Measurements from ENCODE around the gene MCC. TPM values are rescaled to one million over a fixed set of nuclear protein-coding genes. Genes with fewer than 3 reads are reported as not detected.

Gene MCC
- total RNA-seq, 4 donors from 2014 or later, result 6.8 to 11.9 (median 9.0) TPM

GRCh38 chr5:113271745-113272454 is 216.4 kb downstream of the MCC start:
- Histone ChIP-seq H3K27ac (no peak overlapping the region), H3K27me3 (no peaks in the 10 kb centered on the region), H3K9me3 (no peaks in the 10 kb centered on the region), H3K4me3 (no peak overlapping the region), H3K4me1 (peaks cover 0 to 45% of the 10 kb centered on the region in 2 donors), H3K36me3 (no peaks in the 10 kb centered on the region)
- intact Hi-C loops (cut with DNase I; ENCODE audit: low total_unique reads) (no loop called here), in situ Hi-C loops (cut with MboI; ENCODE audit: low sequenced_read_pairs in 4 of 4) (no loop called here)
- ATAC-seq, result no peak
- TF ChIP-seq POLR2A (IDR thresholded peaks at IDR 0.05), result no peak
- no peak for TF ChIP-seq CTCF (IDR thresholded peaks at IDR 0.05 in 4 of 5, conservative IDR thresholded peaks at IDR 0.05 in 1 of 5)
- DNase-seq, result no peak

DNA sequence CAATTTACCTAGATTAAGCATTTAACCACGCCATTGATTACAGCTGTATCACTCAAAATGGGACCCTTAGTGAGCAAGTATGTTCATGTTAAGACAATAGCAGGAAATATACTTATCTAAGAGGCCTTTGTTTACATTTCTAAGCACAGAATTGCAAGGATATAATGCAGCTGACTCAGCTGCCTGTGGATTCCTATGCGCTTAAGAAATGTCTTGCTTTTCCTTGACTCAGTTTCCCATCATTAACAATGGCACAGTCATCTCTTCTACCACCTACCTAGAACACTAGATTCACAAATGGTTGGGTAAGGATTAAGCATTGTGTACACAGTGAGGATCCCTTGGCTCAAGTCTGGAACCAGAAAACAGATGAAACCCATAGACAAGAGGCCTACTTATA is 217.2 kb downstream of the MCC start:
- Histone ChIP-seq H3K36me3 (no peaks in the 10 kb centered on the region), H3K4me1 (peaks cover 0 to 43% of the 10 kb centered on the region in 2 donors), H3K9me3 (no peaks in the 10 kb centered on the region), H3K4me3 (no peak overlapping the region), H3K27me3 (no peaks in the 10 kb centered on the region), H3K27ac (no peak overlapping the region)
- in situ Hi-C loops (cut with MboI; ENCODE audit: low sequenced_read_pairs in 4 of 4) (no loop called here), intact Hi-C loops (cut with DNase I; ENCODE audit: low total_unique reads) (no loop called here)
- no peak for ATAC-seq
- no peak for DNase-seq
- TF ChIP-seq CTCF (IDR thresholded peaks at IDR 0.05 in 4 of 5, conservative IDR thresholded peaks at IDR 0.05 in 1 of 5), result no peak
- no peak for TF ChIP-seq POLR2A (IDR thresholded peaks at IDR 0.05)

GRCh38 chr5:113270086-113270485 is 218.2 kb downstream of the MCC start:
- Histone ChIP-seq H3K27me3 (no peaks in the 10 kb centered on the region), H3K4me1 (peaks cover 0 to 34% of the 10 kb centered on the region in 2 donors), H3K4me3 (no peak overlapping the region), H3K27ac (no peak overlapping the region), H3K36me3 (no peaks in the 10 kb centered on the region), H3K9me3 (no peaks in the 10 kb centered on the region)
- TF ChIP-seq CTCF (IDR thresholded peaks at IDR 0.05 in 4 of 5, conservative IDR thresholded peaks at IDR 0.05 in 1 of 5), result no peak
- no peak for TF ChIP-seq POLR2A (IDR thresholded peaks at IDR 0.05)
- no peak for DNase-seq
- in situ Hi-C loops (cut with MboI; ENCODE audit: low sequenced_read_pairs in 4 of 4) (no loop called here), intact Hi-C loops (cut with DNase I; ENCODE audit: low total_unique reads) (no loop called here)
- no peak for ATAC-seq

- no peak for ATAC-seq
- in situ Hi-C loops (cut with MboI; ENCODE audit: low sequenced_read_pairs in 4 of 4), result no loop called here
- no peak overlapping the region for H3K27ac ChIP-seq
- H3K36me3 ChIP-seq, result no peaks in the 10 kb centered on the region
- H3K9me3 ChIP-seq, result no peaks in the 10 kb centered on the region
- no peak for DNase-seq
- no peak overlapping the region for H3K4me3 ChIP-seq
- peaks cover 0 to 28% of the 10 kb centered on the region in 2 donors for H3K4me1 ChIP-seq
- intact Hi-C loops (cut with DNase I; ENCODE audit: low total_unique reads), result no loop called here
- no peaks in the 10 kb centered on the region for H3K27me3 ChIP-seq
- TF ChIP-seq CTCF (IDR thresholded peaks at IDR 0.05 in 4 of 5, conservative IDR thresholded peaks at IDR 0.05 in 1 of 5) (no peak), POLR2A (IDR thresholded peaks at IDR 0.05) (no peak)
Observed at GRCh38 chr5:113269023-113269997, 218.9 kb downstream of the MCC start.
